SU-DHL-6 (cell line): ENCODE measurements around the gene DLG2.

Source experiments
- H2AFZ ChIP-seq: fragments of 200-600 bp; sonication (generic); 2 replicates; pipeline ENCODE4 v1.6.1; 2014; ENCODE audit warnings: low read depth, mild to moderate bottlenecking, moderate library complexity, mixed read lengths, antibody characterized with exemption, low read length; ENCODE audit not compliant: severe bottlenecking
- H3F3A ChIP-seq: fragments of 200-600 bp; shearing (Covaris generic); 2 replicates; pipeline ENCODE4 v1.6.0; 2016; ENCODE audit warnings: antibody characterized with exemption, mild to moderate bottlenecking; ENCODE audit not compliant: insufficient read depth
- H3K27ac ChIP-seq: fragments of 200-600 bp; sonication (generic); 2 replicates; pipeline ENCODE4 v1.5.1; 2016; ENCODE audit warnings: low read depth, mild to moderate bottlenecking, low read length, moderate library complexity, mixed read lengths
- H3K27me3 ChIP-seq: fragments of 200-600 bp; sonication (generic), shearing (Covaris generic); 2 replicates; pipeline ENCODE4 v1.6.0; 2014; ENCODE audit warnings: mild to moderate bottlenecking, low read length
- H3K36me3 ChIP-seq: fragments of 200-600 bp; sonication (generic); 2 replicates; pipeline ENCODE4 v1.6.1; 2014; ENCODE audit warnings: mild to moderate bottlenecking, low read length, mixed read lengths
- H3K4me2 ChIP-seq: fragments of 300-600, 200-600 bp; shearing (Covaris generic), sonication (generic); 2 replicates; pipeline ENCODE4 v1.6.0; 2014; ENCODE audit warnings: low read length, low read depth, mild to moderate bottlenecking; ENCODE audit not compliant: poor library complexity, severe bottlenecking
- H3K4me3 ChIP-seq: fragments of 200-600 bp; sonication (generic); 2 replicates; pipeline ENCODE4 v1.5.1; 2014; ENCODE audit warnings: antibody characterized with exemption, low read length, mild to moderate bottlenecking, mixed read lengths; ENCODE audit not compliant: insufficient read depth, poor library complexity, severe bottlenecking
- H3K79me2 ChIP-seq: fragments of 200-600 bp; sonication (generic); 2 replicates; pipeline ENCODE4 v1.6.1; 2014; ENCODE audit warnings: mild to moderate bottlenecking, low read length, moderate library complexity; ENCODE audit not compliant: insufficient read depth
- H3K9ac ChIP-seq: fragments of 200-600 bp; sonication (generic); 2 replicates; pipeline ENCODE4 v1.7.0; 2014; ENCODE audit warnings: mild to moderate bottlenecking, low read length
- H3K9me2 ChIP-seq: fragments of 200-600 bp; sonication (generic); replicated peaks from 2 replicates; pipeline ENCODE4 v1.6.1; 2014; ENCODE audit warnings: low read length; ENCODE audit not compliant: insufficient read depth
- H3K9me3 ChIP-seq: fragments of 200-600 bp; sonication (generic); 2 replicates; pipeline ENCODE4 v1.6.1; 2014; ENCODE audit warnings: low read length, mixed read lengths; ENCODE audit not compliant: insufficient read depth
- H4K20me1 ChIP-seq: fragments of 200-600 bp; sonication (generic); 2 replicates; pipeline ENCODE4 v1.6.1; 2014; ENCODE audit warnings: low read depth, mild to moderate bottlenecking, antibody characterized with exemption, low read length, moderate library complexity, mixed read lengths
- EZH2phosphoT487 ChIP-seq: fragments of 200-600 bp; sonication (generic), shearing (Covaris generic); conservative IDR thresholded peaks from 2 replicates; pipeline ENCODE4 v1.6.1; 2018; ENCODE audit warnings: mild to moderate bottlenecking, antibody characterized with exemption, low read length, moderate library complexity, mixed read lengths
- TF ChIP-seq, protein P1 (sequence below): fragments of 200-600 bp; sonication (generic); IDR thresholded peaks from one replicate; pipeline ENCODE4 v1.5.1; 2017; ENCODE audit warnings: antibody characterized with exemption, mild to moderate bottlenecking, low read length, moderate library complexity; ENCODE audit not compliant: insufficient read depth, poor library complexity, severe bottlenecking

The DLG2 gene

DNA sequence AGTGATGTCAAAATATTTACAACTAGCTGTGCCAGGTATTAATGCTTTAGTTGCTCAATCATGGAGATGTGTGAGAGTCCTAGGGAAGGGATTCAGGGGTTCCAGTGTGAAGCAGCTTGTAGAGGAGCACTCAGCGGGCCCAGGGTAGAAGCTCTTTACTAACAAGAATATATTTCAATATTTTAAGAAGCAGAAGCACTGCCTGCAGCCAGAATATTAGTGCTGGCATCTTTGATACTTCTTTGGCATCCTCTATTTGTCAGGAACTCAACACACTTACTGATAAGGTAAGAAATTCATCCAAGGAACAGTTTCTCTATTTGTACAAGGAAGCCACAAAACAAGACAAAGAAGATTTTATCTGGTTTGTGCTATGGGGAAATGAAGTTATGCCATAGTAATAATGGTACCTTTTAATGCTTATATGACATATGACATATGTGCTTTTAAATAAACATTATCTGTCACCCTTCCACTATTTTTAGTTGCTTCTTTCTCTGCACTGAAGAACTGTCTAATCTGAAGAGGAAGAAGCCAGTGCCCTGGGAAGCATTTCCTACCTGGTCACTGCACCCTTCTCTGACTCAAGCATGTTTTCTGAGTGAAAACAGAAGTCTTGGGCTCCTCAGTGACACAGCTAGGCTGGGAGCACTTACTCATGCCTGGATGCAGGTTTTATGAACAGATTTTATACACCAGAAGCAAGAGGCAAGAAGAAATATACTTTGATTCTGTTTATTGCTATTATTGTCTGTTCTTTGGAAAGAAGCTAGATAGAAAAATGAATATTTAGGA is 1952.8 kb downstream of the DLG2 start:
- Histone ChIP-seq H3K27ac (no peak overlapping the region), H3K27me3 (no peaks in the 10 kb centered on the region), H3K4me3 (no peak overlapping the region), H3K79me2 (no peaks in the 10 kb centered on the region), H4K20me1 (no peaks in the 10 kb centered on the region), H3K4me2 (no peak overlapping the region), H3K9me2 (no peaks in the 10 kb centered on the region), H2AFZ (no peak overlapping the region), H3F3A (no peaks in the 10 kb centered on the region), H3K36me3 (no peaks in the 10 kb centered on the region), H3K9ac (no peak overlapping the region), H3K9me3 (no peaks in the 10 kb centered on the region)
- no peak for TF ChIP-seq EZH2phosphoT487
- TF ChIP-seq, protein P1, sequence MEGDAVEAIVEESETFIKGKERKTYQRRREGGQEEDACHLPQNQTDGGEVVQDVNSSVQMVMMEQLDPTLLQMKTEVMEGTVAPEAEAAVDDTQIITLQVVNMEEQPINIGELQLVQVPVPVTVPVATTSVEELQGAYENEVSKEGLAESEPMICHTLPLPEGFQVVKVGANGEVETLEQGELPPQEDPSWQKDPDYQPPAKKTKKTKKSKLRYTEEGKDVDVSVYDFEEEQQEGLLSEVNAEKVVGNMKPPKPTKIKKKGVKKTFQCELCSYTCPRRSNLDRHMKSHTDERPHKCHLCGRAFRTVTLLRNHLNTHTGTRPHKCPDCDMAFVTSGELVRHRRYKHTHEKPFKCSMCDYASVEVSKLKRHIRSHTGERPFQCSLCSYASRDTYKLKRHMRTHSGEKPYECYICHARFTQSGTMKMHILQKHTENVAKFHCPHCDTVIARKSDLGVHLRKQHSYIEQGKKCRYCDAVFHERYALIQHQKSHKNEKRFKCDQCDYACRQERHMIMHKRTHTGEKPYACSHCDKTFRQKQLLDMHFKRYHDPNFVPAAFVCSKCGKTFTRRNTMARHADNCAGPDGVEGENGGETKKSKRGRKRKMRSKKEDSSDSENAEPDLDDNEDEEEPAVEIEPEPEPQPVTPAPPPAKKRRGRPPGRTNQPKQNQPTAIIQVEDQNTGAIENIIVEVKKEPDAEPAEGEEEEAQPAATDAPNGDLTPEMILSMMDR: no peak

DNA sequence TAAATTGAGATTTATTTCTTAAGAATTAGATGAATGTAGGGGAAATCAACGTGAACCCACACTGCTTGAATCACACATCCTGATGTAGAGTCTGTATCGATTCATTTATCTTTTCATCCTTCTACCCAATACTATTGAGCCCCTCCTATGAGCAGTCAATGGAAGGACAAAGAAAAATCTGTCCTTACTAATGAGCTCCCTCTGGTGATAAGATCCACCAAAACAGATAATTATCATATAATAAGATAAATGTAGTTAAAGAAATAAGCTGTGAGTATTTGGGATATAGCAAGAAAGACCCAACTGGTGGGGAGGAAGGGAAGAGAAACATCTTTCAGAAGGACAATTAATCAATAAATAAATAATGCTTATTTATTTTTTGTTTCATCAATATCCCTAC is 1955.9 kb downstream of the DLG2 start:
- no peaks in the 10 kb centered on the region for H3K79me2 ChIP-seq
- no peak overlapping the region for H2AFZ ChIP-seq
- H3K9ac ChIP-seq: no peak overlapping the region
- H3K27ac ChIP-seq: no peak overlapping the region
- no peaks in the 10 kb centered on the region for H4K20me1 ChIP-seq
- H3K9me3 ChIP-seq: no peaks in the 10 kb centered on the region
- H3K9me2 ChIP-seq: no peaks in the 10 kb centered on the region
- TF ChIP-seq, protein P1: no peak
- no peak for TF ChIP-seq EZH2phosphoT487
- no peak overlapping the region for H3K4me3 ChIP-seq
- no peak overlapping the region for H3K4me2 ChIP-seq
- no peaks in the 10 kb centered on the region for H3K27me3 ChIP-seq
- H3F3A ChIP-seq: no peaks in the 10 kb centered on the region
- no peaks in the 10 kb centered on the region for H3K36me3 ChIP-seq

DNA sequence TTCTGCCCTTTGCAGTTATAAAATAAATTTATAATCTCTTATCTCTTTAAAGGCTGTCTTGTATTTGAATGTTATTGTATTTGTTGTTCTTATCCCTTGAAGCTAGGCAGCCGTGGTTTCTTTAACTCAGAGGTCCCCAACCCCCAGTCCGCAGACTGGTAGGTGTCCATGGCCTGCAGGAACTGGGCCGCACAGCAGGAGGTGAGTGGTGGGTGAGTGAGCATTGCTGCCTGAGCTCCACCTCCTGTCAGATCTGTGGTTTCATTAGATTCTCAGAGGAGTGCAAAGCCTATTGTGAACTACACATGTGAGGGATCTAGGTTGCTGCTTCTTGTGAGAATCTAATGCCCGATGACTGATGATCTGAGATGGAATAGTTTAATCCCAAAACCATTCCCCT is 1961.0 kb downstream of the DLG2 start:
- no peak overlapping the region for H3K27ac ChIP-seq

More for the DNA sequence above, 1961.0 kb downstream of the DLG2 start:
- no peaks in the 10 kb centered on the region for H3K9me3 ChIP-seq
- no peak overlapping the region for H3K9ac ChIP-seq
- no peaks in the 10 kb centered on the region for H3K27me3 ChIP-seq
- H4K20me1 ChIP-seq: no peaks in the 10 kb centered on the region
- TF ChIP-seq, protein P1: no peak
- TF ChIP-seq EZH2phosphoT487: no peak
- H3K4me2 ChIP-seq: no peak overlapping the region
- H3K9me2 ChIP-seq: no peaks in the 10 kb centered on the region
- H3F3A ChIP-seq: no peaks in the 10 kb centered on the region
- no peak overlapping the region for H2AFZ ChIP-seq
- no peaks in the 10 kb centered on the region for H3K79me2 ChIP-seq
- no peak overlapping the region for H3K4me3 ChIP-seq
- H3K36me3 ChIP-seq: no peaks in the 10 kb centered on the region
